IMR-90 (cell line): ENCODE measurements around the gene PCCA. TPM values are rescaled to one million over a fixed set of nuclear protein-coding genes. Genes with fewer than 3 reads are reported as not detected.

Experiments
- ATAC-seq: fragments of 200-7000 bp; cut with Tn5 transposase; 2 replicates; pipeline ENCODE4 v1.9.1; 2020; ENCODE audit warnings: low read depth, mild to moderate bottlenecking, moderate library complexity
- BruUV-seq: library from RNA; stranded (reverse); fragments of 400-500 nt; replicated peaks from 2 replicates; lab custom pipeline; 2021; lab: Mats Ljungman, UMichigan
- CTCF ChIA-PET: fragments of 300-600 bp; formaldehyde crosslinking; extraction: SDS; loops from one replicate; lab custom pipeline; 2021; ENCODE audit warnings: antibody characterized with exemption; lab: Yijun Ruan, JAX
- POLR2A ChIA-PET: fragments of 300-600 bp; sonication (Branson Sonifier 250); formaldehyde crosslinking; loops from one replicate; lab custom pipeline; 2022; ENCODE audit warnings: antibody characterized with exemption; ENCODE audit not compliant: unreplicated experiment; lab: Charles Lee
- DNase-seq: peaks from one replicate; pipeline ENCODE4 v3.0.0; 2013
- H2AFZ ChIP-seq: replicated peaks from 2 replicates; pipeline ENCODE3; 2013; ENCODE audit warnings: low read length, mild to moderate bottlenecking; ENCODE audit not compliant: poor library complexity
- H2AK5ac ChIP-seq: 2 replicates; pipeline ENCODE4 v1.6.1; 2013; ENCODE audit warnings: low read depth, low read length, inconsistent platforms
- H2AK9ac ChIP-seq: replicated peaks from 2 replicates; pipeline ENCODE3; 2013; ENCODE audit warnings: mild to moderate bottlenecking, low read depth, low read length, moderate library complexity; ENCODE audit not compliant: poor library complexity
- H2BK120ac ChIP-seq: 2 replicates; pipeline ENCODE4 v1.6.1; 2013; ENCODE audit warnings: low read depth, low read length, inconsistent platforms
- H2BK15ac ChIP-seq: 3 replicates; pipeline ENCODE4 v1.6.1; 2013; ENCODE audit warnings: low read depth, low read length, inconsistent platforms
- H2BK20ac ChIP-seq: 2 replicates; pipeline ENCODE4 v1.6.1; 2013; ENCODE audit warnings: low read depth, mild to moderate bottlenecking, inconsistent platforms, low read length, moderate library complexity
- H2BK5ac ChIP-seq: 2 replicates; pipeline ENCODE4 v1.6.1; 2013; ENCODE audit warnings: mild to moderate bottlenecking, low read depth, low read length, inconsistent platforms; ENCODE audit not compliant: poor library complexity, severe bottlenecking
- H3K14ac ChIP-seq: replicated peaks from 2 replicates; pipeline ENCODE4 v1.6.1; 2013; ENCODE audit warnings: low read depth, low read length, inconsistent platforms
- H3K18ac ChIP-seq: 2 replicates; pipeline ENCODE4 v1.6.1; 2013; ENCODE audit warnings: low read depth, low read length, control low read depth
- H3K23ac ChIP-seq: 2 replicates; pipeline ENCODE4 v1.6.1; 2013; ENCODE audit warnings: low read depth, low read length, inconsistent platforms
- H3K27ac ChIP-seq: 2 replicates; pipeline ENCODE4 v1.5.1; 2013; ENCODE audit warnings: mild to moderate bottlenecking, control low read depth, low read length; ENCODE audit not compliant: insufficient read depth
- H3K27me3 ChIP-seq: 2 replicates; pipeline ENCODE4 v1.6.1; 2013; ENCODE audit warnings: low read length; ENCODE audit not compliant: control insufficient read depth, insufficient read depth
- H3K36me3 ChIP-seq: 2 replicates; pipeline ENCODE4 v1.6.1; 2013; ENCODE audit warnings: low read length, mixed read lengths; ENCODE audit not compliant: control insufficient read depth, insufficient read depth
- H3K4ac ChIP-seq: 2 replicates; pipeline ENCODE4 v1.6.1; 2013; ENCODE audit warnings: low read depth, low read length, inconsistent platforms
- H3K4me1 ChIP-seq: 2 replicates; pipeline ENCODE4 v1.6.1; 2013; ENCODE audit warnings: low read length, mixed read lengths; ENCODE audit not compliant: control insufficient read depth, insufficient read depth
- H3K4me2 ChIP-seq: 2 replicates; pipeline ENCODE4 v1.6.1; 2013; ENCODE audit warnings: low read depth, mild to moderate bottlenecking, control low read depth, low read length, moderate library complexity
- H3K4me3 ChIP-seq: 2 replicates; pipeline ENCODE4 v1.5.1; 2013; ENCODE audit warnings: low read depth, mild to moderate bottlenecking, control low read depth, low read length, moderate library complexity; ENCODE audit not compliant: insufficient read depth
- H3K56ac ChIP-seq: 2 replicates; pipeline ENCODE4 v1.6.1; 2013; ENCODE audit warnings: low read length, inconsistent platforms; ENCODE audit not compliant: insufficient read depth; ENCODE audit errors: extremely low read depth
- H3K79me1 ChIP-seq, 2 experiments: 2 replicates each; pipeline ENCODE4 v1.6.1; 2013; ENCODE audit warnings: low read length in 2 of 2, inconsistent platforms in 1 of 2, low read depth in 1 of 2
- H3K9ac ChIP-seq: 2 replicates; pipeline ENCODE4 v1.6.1; 2013; ENCODE audit warnings: low read depth, low read length, control low read depth
- H3K9me1 ChIP-seq: 2 replicates; pipeline ENCODE4 v1.6.1; 2013; ENCODE audit warnings: low read length, inconsistent platforms; ENCODE audit not compliant: insufficient read depth
- H3K9me3 ChIP-seq: 2 replicates; pipeline ENCODE4 v1.6.1; 2013; ENCODE audit warnings: low read length; ENCODE audit not compliant: control insufficient read depth, insufficient read depth
- H4K20me1 ChIP-seq: 2 replicates; pipeline ENCODE4 v1.6.1; 2013; ENCODE audit warnings: low read length, inconsistent platforms; ENCODE audit not compliant: insufficient read depth
- H4K5ac ChIP-seq: 2 replicates; pipeline ENCODE4 v1.6.1; 2013; ENCODE audit warnings: mild to moderate bottlenecking, low read depth, low read length, control low read depth
- H4K8ac ChIP-seq, 2 experiments: 2 replicates each; pipeline ENCODE4 v1.6.1; 2013; ENCODE audit warnings: low read depth in 2 of 2, low read length in 2 of 2, control low read depth in 1 of 2, inconsistent platforms in 1 of 2
- H4K91ac ChIP-seq: 2 replicates; pipeline ENCODE4 v1.6.1; 2013; ENCODE audit warnings: low read depth, low read length, inconsistent platforms; ENCODE audit not compliant: insufficient read depth
- BHLHE40 ChIP-seq: fragments of 150-350 bp; IDR thresholded peaks from 2 replicates; pipeline ENCODE4 v1.6.1; 2016; ENCODE audit warnings: mild to moderate bottlenecking, low read depth, low read length
- CEBPB ChIP-seq: IDR thresholded peaks from 2 replicates; pipeline ENCODE4 v1.6.1; 2012; ENCODE audit warnings: low read depth, low read length, improper control_type of control experiment
- CHD1 ChIP-seq: IDR thresholded peaks from 2 replicates; pipeline ENCODE4 v1.6.1; 2012; ENCODE audit warnings: low read depth, low read length, improper control_type of control experiment
- FOS ChIP-seq: fragments of 150-350 bp; IDR thresholded peaks from 2 replicates; pipeline ENCODE4 v1.6.1; 2016; ENCODE audit warnings: low read depth, low read length
- MAFK ChIP-seq: IDR thresholded peaks from 2 replicates; pipeline ENCODE4 v1.6.1; 2012; ENCODE audit warnings: low read depth, low read length, improper control_type of control experiment
- MAZ ChIP-seq: IDR thresholded peaks from 2 replicates; pipeline ENCODE4 v1.6.1; 2012; ENCODE audit warnings: low read depth, mild to moderate bottlenecking, low read length, improper control_type of control experiment, moderate library complexity, borderline replicate concordance
- MXI1 ChIP-seq: IDR thresholded peaks from 2 replicates; pipeline ENCODE4 v1.6.1; 2012; ENCODE audit warnings: low read depth, mild to moderate bottlenecking, low read length, moderate library complexity, borderline replicate concordance
- NFE2L2 ChIP-seq: fragments of 150-350 bp; IDR thresholded peaks from 2 replicates; pipeline ENCODE4 v1.6.1; 2016; ENCODE audit warnings: low read depth, mild to moderate bottlenecking, low read length
- POLR2A ChIP-seq: IDR thresholded peaks from 2 replicates; pipeline ENCODE4 v1.6.1; 2012; ENCODE audit warnings: mild to moderate bottlenecking, low read depth, low read length
- RAD21 ChIP-seq: IDR thresholded peaks from 2 replicates; pipeline ENCODE4 v1.6.1; 2012; ENCODE audit warnings: low read length, improper control_type of control experiment
- RCOR1 ChIP-seq: IDR thresholded peaks from 2 replicates; pipeline ENCODE4 v1.6.1; 2012; ENCODE audit warnings: mild to moderate bottlenecking, low read length, improper control_type of control experiment; ENCODE audit not compliant: insufficient replicate concordance
- SMC3 ChIP-seq: fragments of 150-350 bp; IDR thresholded peaks from 2 replicates; pipeline ENCODE4 v1.6.1; 2016; ENCODE audit warnings: low read depth, mild to moderate bottlenecking, antibody characterized with exemption, low read length, moderate library complexity
- USF2 ChIP-seq: fragments of 150-350 bp; IDR thresholded peaks from 2 replicates; pipeline ENCODE4 v1.6.1; 2017; ENCODE audit warnings: mild to moderate bottlenecking, antibody characterized with exemption, low read length, low read depth
- WGBS, 2 experiments: methylation state at CpG; one replicate each; pipeline versions ENCODE4 v1.1.5 to v1.1.7; 2013; ENCODE audit warnings: missing lambda C conversion rate in 2 of 2; ENCODE audit not compliant: insufficient read length in 1 of 2; ENCODE audit errors: extremely low coverage in 2 of 2; 5-methylcytosine and 5-hydroxymethylcytosine counted together
- dilution Hi-C: fragments of 300-500 bp; cut with HindIII; formaldehyde crosslinking; loops from one replicate; pipeline ENCODE4 v1.14.3; 2018; ENCODE audit warnings: low sequenced_read_pairs; ENCODE audit not compliant: unreplicated experiment
- in situ Hi-C: fragments of 300-500 bp; cut with MboI; formaldehyde crosslinking; loops from 3 replicates; pipeline ENCODE4 v1.14.3; 2019; ENCODE audit warnings: low sequenced_read_pairs, inconsistent platforms, mixed read lengths
- intact Hi-C: fragments of 100-400 bp; cut with micrococcal nuclease; formaldehyde crosslinking; loops from 2 replicates; pipeline ENCODE4 v1.10.0; 2022
- polyA plus RNA-seq, 3 experiments: library from polyadenylated mRNA; depleted of rRNA; stranded (reverse); fragments of >200 nt; gene quantifications; 2 replicates each; pipeline ENCODE4 v1.2.3, GENCODE V29; 2012; ENCODE audit warnings: low replicate concordance in 1 of 3
- total RNA-seq: library from RNA; depleted of rRNA; stranded (reverse); fragments of >200 nt; gene quantifications from 2 replicates; pipeline ENCODE4 v1.2.3, GENCODE V29; 2012
- TF ChIP-seq, protein P1 (sequence below): conservative IDR thresholded peaks from 2 replicates; pipeline ENCODE4 v1.5.1; 2012; ENCODE audit warnings: mild to moderate bottlenecking, low read depth, low read length, improper control_type of control experiment
- TF ChIP-seq, protein P2 (sequence below): fragments of 150-350 bp; IDR thresholded peaks from 2 replicates; pipeline ENCODE4 v1.6.1; 2016; ENCODE audit warnings: low read depth, mild to moderate bottlenecking, low read length, moderate library complexity, borderline replicate concordance

Gene PCCA
- total and polyA plus RNA-seq, 2 of the 4 experiments (the other 2 are of a cell fraction): 7.6 to 24.0 TPM

- no peak overlapping the region for H2BK120ac ChIP-seq
- no peaks in the 10 kb centered on the region for H3K27me3 ChIP-seq
- H3K9me1 ChIP-seq: no peaks in the 10 kb centered on the region
- H4K20me1 ChIP-seq: no peaks in the 10 kb centered on the region
- intact Hi-C loops: no loop called here
- DNase-seq: no peak
- no peak overlapping the region for H2AK9ac ChIP-seq
- no peaks in the 10 kb centered on the region for H3K9me3 ChIP-seq
- no TSS peak for BruUV-seq
- H3K36me3 ChIP-seq: no peaks in the 10 kb centered on the region
- no peak overlapping the region for H3K4me2 ChIP-seq
- no peak overlapping the region for H4K91ac ChIP-seq
- H3K56ac ChIP-seq: no peak overlapping the region
- POLR2A ChIA-PET: no interaction called here
- H3K14ac ChIP-seq: no peak overlapping the region
- H2BK15ac ChIP-seq: no peak overlapping the region
- no peak overlapping the region for H4K8ac ChIP-seq
- no peak overlapping the region for H3K18ac ChIP-seq
- dilution Hi-C loops: no loop called here
- H2BK5ac ChIP-seq: no peak overlapping the region
- CTCF ChIA-PET: no interaction called here
- no peak overlapping the region for H2AK5ac ChIP-seq
- H3K23ac ChIP-seq: no peak overlapping the region
- no peak overlapping the region for H3K27ac ChIP-seq
- no peak for ATAC-seq
- H2AFZ ChIP-seq: no peak overlapping the region
- no peaks in the 10 kb centered on the region; a peak in 1 of 4 replicates for H3K79me1 ChIP-seq
- no peak overlapping the region for H3K4me3 ChIP-seq
- no peak overlapping the region for H3K4ac ChIP-seq
- no peak overlapping the region for H4K5ac ChIP-seq
- H3K9ac ChIP-seq: no peak overlapping the region
- no CpG with 5 or more reads among the region's 5 CpGs for WGBS, 2 experiments
- TF ChIP-seq MAFK (no peak), CHD1 (no peak), FOS (no peak), SMC3 (no peak), RCOR1 (no peak), MAZ (no peak), NFE2L2 (no peak), RAD21 (no peak), MXI1 (no peak), CEBPB (no peak), USF2 (no peak), BHLHE40 (no peak), POLR2A (no peak)
- TF ChIP-seq, protein P1, sequence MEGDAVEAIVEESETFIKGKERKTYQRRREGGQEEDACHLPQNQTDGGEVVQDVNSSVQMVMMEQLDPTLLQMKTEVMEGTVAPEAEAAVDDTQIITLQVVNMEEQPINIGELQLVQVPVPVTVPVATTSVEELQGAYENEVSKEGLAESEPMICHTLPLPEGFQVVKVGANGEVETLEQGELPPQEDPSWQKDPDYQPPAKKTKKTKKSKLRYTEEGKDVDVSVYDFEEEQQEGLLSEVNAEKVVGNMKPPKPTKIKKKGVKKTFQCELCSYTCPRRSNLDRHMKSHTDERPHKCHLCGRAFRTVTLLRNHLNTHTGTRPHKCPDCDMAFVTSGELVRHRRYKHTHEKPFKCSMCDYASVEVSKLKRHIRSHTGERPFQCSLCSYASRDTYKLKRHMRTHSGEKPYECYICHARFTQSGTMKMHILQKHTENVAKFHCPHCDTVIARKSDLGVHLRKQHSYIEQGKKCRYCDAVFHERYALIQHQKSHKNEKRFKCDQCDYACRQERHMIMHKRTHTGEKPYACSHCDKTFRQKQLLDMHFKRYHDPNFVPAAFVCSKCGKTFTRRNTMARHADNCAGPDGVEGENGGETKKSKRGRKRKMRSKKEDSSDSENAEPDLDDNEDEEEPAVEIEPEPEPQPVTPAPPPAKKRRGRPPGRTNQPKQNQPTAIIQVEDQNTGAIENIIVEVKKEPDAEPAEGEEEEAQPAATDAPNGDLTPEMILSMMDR: no peak
- TF ChIP-seq, protein P2, sequence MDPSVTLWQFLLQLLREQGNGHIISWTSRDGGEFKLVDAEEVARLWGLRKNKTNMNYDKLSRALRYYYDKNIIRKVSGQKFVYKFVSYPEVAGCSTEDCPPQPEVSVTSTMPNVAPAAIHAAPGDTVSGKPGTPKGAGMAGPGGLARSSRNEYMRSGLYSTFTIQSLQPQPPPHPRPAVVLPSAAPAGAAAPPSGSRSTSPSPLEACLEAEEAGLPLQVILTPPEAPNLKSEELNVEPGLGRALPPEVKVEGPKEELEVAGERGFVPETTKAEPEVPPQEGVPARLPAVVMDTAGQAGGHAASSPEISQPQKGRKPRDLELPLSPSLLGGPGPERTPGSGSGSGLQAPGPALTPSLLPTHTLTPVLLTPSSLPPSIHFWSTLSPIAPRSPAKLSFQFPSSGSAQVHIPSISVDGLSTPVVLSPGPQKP: no peak
- no peaks in the 10 kb centered on the region for H3K4me1 ChIP-seq
- no peak overlapping the region for H2BK20ac ChIP-seq
- in situ Hi-C loops: no loop called here
Measured at GRCh38 chr13:100470866-100471505, 382.1 kb downstream of the PCCA start.
